H9 (cell line): ENCODE results near the gene BRMS1. TPM values are rescaled to one million over a fixed set of nuclear protein-coding genes. Genes with fewer than 3 reads are reported as not detected.

Source experiments
- DNase-seq: peaks from one replicate; pipeline ENCODE4 v3.0.0-alpha.2; 2017
- H2AFZ ChIP-seq: one replicate; pipeline ENCODE4 v1.6.1; 2013; ENCODE audit warnings: mild to moderate bottlenecking, low read length, control low read depth, moderate library complexity
- H2AK5ac ChIP-seq: 2 replicates; pipeline ENCODE4 v1.6.1; 2013; ENCODE audit warnings: low read length, control low read depth, mixed read lengths; ENCODE audit not compliant: insufficient read length
- H2BK120ac ChIP-seq: one replicate; pipeline ENCODE4 v1.6.1; 2013; ENCODE audit warnings: low read depth, mild to moderate bottlenecking, low read length, control low read depth, inconsistent platforms; ENCODE audit not compliant: poor library complexity, severe bottlenecking
- H2BK12ac ChIP-seq: 2 replicates; pipeline ENCODE4 v1.6.1; 2013; ENCODE audit warnings: low read length, control low read depth, mixed read lengths, low read depth; ENCODE audit not compliant: insufficient read length
- H2BK15ac ChIP-seq: 2 replicates; pipeline ENCODE4 v1.6.1; 2013; ENCODE audit warnings: low read depth, low read length, control low read depth
- H2BK20ac ChIP-seq: one replicate; pipeline ENCODE4 v1.6.1; 2013; ENCODE audit warnings: low read depth, mild to moderate bottlenecking, low read length, control low read depth, inconsistent platforms; ENCODE audit not compliant: poor library complexity, severe bottlenecking
- H2BK5ac ChIP-seq: 2 replicates; pipeline ENCODE4 v1.6.1; 2013; ENCODE audit warnings: low read length, control low read depth, mixed read lengths; ENCODE audit not compliant: insufficient read length
- H3K14ac ChIP-seq: 2 replicates; pipeline ENCODE4 v1.6.1; 2013; ENCODE audit warnings: low read length, control low read depth; ENCODE audit not compliant: insufficient read depth
- H3K18ac ChIP-seq: 2 replicates; pipeline ENCODE4 v1.6.1; 2013; ENCODE audit warnings: low read depth, mild to moderate bottlenecking, mixed read lengths, low read length, control low read depth; ENCODE audit not compliant: insufficient read length
- H3K23ac ChIP-seq: 2 replicates; pipeline ENCODE4 v1.6.1; 2013; ENCODE audit warnings: low read length, control low read depth, mixed read lengths, low read depth; ENCODE audit not compliant: insufficient read length
- H3K23me2 ChIP-seq: 2 replicates; pipeline ENCODE4 v1.6.1; 2013; ENCODE audit warnings: low read depth, mild to moderate bottlenecking, mixed read lengths, low read length, control low read depth; ENCODE audit not compliant: insufficient read length, poor library complexity, severe bottlenecking
- H3K27ac ChIP-seq: 2 replicates; pipeline ENCODE4 v1.5.1; 2013; ENCODE audit warnings: low read length, control low read depth, mixed read lengths, low read depth; ENCODE audit not compliant: insufficient read length
- H3K27me3 ChIP-seq: 2 replicates; pipeline ENCODE4 v1.6.1; 2013; ENCODE audit warnings: low read length, control low read depth, inconsistent platforms; ENCODE audit not compliant: insufficient read depth
- H3K4ac ChIP-seq: 2 replicates; pipeline ENCODE4 v1.6.1; 2013; ENCODE audit warnings: low read depth, mild to moderate bottlenecking, control low read depth, inconsistent platforms, low read length, moderate library complexity
- H3K4me1 ChIP-seq: 2 replicates; pipeline ENCODE4 v1.6.1; 2013; ENCODE audit warnings: low read length, control low read depth, inconsistent platforms; ENCODE audit not compliant: insufficient read depth
- H3K4me2 ChIP-seq: 2 replicates; pipeline ENCODE4 v1.6.1; 2013; ENCODE audit warnings: low read length, control low read depth, mixed read lengths; ENCODE audit not compliant: insufficient read length, insufficient read depth
- H3K56ac ChIP-seq: 2 replicates; pipeline ENCODE4 v1.6.1; 2013; ENCODE audit warnings: low read depth, mild to moderate bottlenecking, mixed read lengths, low read length, control low read depth; ENCODE audit not compliant: insufficient read length
- H3K79me1 ChIP-seq: 2 replicates; pipeline ENCODE4 v1.6.1; 2013; ENCODE audit warnings: low read depth, mild to moderate bottlenecking, moderate library complexity, low read length, control low read depth, inconsistent platforms; ENCODE audit not compliant: insufficient read depth, poor library complexity, severe bottlenecking
- H3K79me2 ChIP-seq: 2 replicates; pipeline ENCODE4 v1.6.1; 2013; ENCODE audit warnings: low read length, control low read depth, inconsistent platforms; ENCODE audit not compliant: insufficient read depth
- H3K9ac ChIP-seq: 2 replicates; pipeline ENCODE4 v1.6.1; 2013; ENCODE audit warnings: low read length, control low read depth, mixed read lengths; ENCODE audit not compliant: insufficient read length; ENCODE audit errors: extremely low read depth
- H3K9me3 ChIP-seq: one replicate; pipeline ENCODE4 v1.6.1; 2013; ENCODE audit warnings: low read depth, low read length, inconsistent platforms; ENCODE audit not compliant: control insufficient read depth
- H3T11ph ChIP-seq: one replicate; pipeline ENCODE4 v1.6.1; 2013; ENCODE audit warnings: mild to moderate bottlenecking, low read length, control low read depth, inconsistent platforms
- H4K20me1 ChIP-seq: one replicate; pipeline ENCODE4 v1.6.1; 2013; ENCODE audit not compliant: control insufficient read depth, insufficient read length, insufficient read depth
- H4K5ac ChIP-seq: 2 replicates; pipeline ENCODE4 v1.6.1; 2013; ENCODE audit warnings: low read depth, mild to moderate bottlenecking, mixed read lengths, low read length, control low read depth; ENCODE audit not compliant: insufficient read length
- H4K8ac ChIP-seq: replicated peaks from 2 replicates; pipeline ENCODE4 v1.6.1; 2013; ENCODE audit warnings: low read length, control low read depth, mixed read lengths, low read depth; ENCODE audit not compliant: insufficient read length
- H4K91ac ChIP-seq: 2 replicates; pipeline ENCODE4 v1.6.1; 2013; ENCODE audit warnings: low read depth, mild to moderate bottlenecking, moderate library complexity, mixed read lengths, low read length, control low read depth; ENCODE audit not compliant: insufficient read length
- H3K27ac Mint-ChIP-seq, 3 experiments: 2 replicates in 2 of 3; 3 replicates in 1 of 3; pipeline ENCODE4 v1.8.0; 2020 to 2021; ENCODE audit warnings: mixed read lengths in 3 of 3, mild to moderate bottlenecking in 1 of 3, moderate library complexity in 1 of 3
- H3K27me3 Mint-ChIP-seq: 2 replicates; pipeline ENCODE4 v1.8.0; 2021; ENCODE audit warnings: low read depth, mild to moderate bottlenecking, moderate library complexity, mixed read lengths
- H3K36me3 Mint-ChIP-seq, 3 experiments: 2 replicates in 2 of 3; 3 replicates in 1 of 3; pipeline ENCODE4 v1.8.0; 2020 to 2021; ENCODE audit warnings: low read depth in 3 of 3, mixed read lengths in 3 of 3; ENCODE audit not compliant: insufficient read depth in 1 of 3
- H3K4me1 Mint-ChIP-seq, 2 experiments: 2 replicates each; pipeline ENCODE4 v1.8.0; 2020; ENCODE audit warnings: mixed read lengths in 2 of 2
- H3K4me3 Mint-ChIP-seq, 2 experiments: 2 replicates in 1 of 2; 3 replicates in 1 of 2; pipeline ENCODE4 v1.8.0; 2020 to 2021; ENCODE audit warnings: mild to moderate bottlenecking in 2 of 2, mixed read lengths in 2 of 2, moderate library complexity in 1 of 2
- H3K9me3 Mint-ChIP-seq, 2 experiments: 2 replicates in 1 of 2; 3 replicates in 1 of 2; pipeline ENCODE4 v1.8.0; 2020; ENCODE audit warnings: mild to moderate bottlenecking in 2 of 2, mixed read lengths in 2 of 2, moderate library complexity in 1 of 2
- WGBS: extraction: QIAGEN DNeasy Blood & Tissue Kit; methylation state at CpG from one replicate; pipeline ENCODE4 v1.1.7; 2013; ENCODE audit warnings: missing lambda C conversion rate, low lambda C conversion rate, mixed read lengths; ENCODE audit not compliant: insufficient read length; ENCODE audit errors: extremely low coverage; 5-methylcytosine and 5-hydroxymethylcytosine counted together
- total RNA-seq: library from RNA; stranded (reverse); gene quantifications from 2 replicates; pipeline ENCODE4 v1.2.1, GENCODE V29; 2021
- TF ChIP-seq, protein P1 (sequence below): fragments of 200-600 bp; sonication (generic); conservative IDR thresholded peaks from 3 replicates; pipeline ENCODE4 v1.8.0; 2021; ENCODE audit warnings: antibody characterized with exemption, mild to moderate bottlenecking

The BRMS1 gene
- total RNA-seq, 1 experiment from 2014 or later = 50.1 TPM

DNA sequence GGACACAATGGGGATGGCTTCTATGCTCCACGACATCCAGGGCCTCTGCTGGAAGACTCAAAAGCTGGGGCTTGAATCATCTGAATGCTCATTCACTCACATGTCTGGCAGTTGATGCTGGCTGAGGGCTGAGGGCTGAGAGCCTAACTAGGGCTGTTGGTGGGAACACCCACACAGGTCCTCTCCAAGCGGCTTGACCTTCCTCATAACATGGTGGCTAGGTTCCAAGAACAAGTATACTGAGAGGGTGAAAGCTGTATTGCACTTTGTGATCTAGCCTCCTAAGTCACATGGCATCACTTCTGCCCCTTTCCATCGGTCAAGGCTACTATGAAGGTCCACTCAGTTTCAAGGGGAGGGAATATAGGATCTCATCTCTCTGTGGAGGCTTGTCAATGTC lies 45.7 kb downstream of the BRMS1 start:
- Histone ChIP-seq H3K18ac (no peak overlapping the region), H3K79me2 (no peaks in the 10 kb centered on the region), H3K4ac (no peak overlapping the region), H3K23ac (no peak overlapping the region), H2BK15ac (no peak overlapping the region), H3K9ac (no peak overlapping the region), H3T11ph (no peak overlapping the region), H4K5ac (no peak overlapping the region), H3K23me2 (no peaks in the 10 kb centered on the region), H2AFZ (no peak overlapping the region), H3K9me3 (no peaks in the 10 kb centered on the region), H4K8ac (no peak overlapping the region), H3K79me1 (no peaks in the 10 kb centered on the region), H3K27me3 (no peaks in the 10 kb centered on the region), H3K56ac (no peak overlapping the region), H2AK5ac (no peak overlapping the region), H2BK20ac (no peak overlapping the region), H3K27ac (no peak overlapping the region), H2BK5ac (no peak overlapping the region), H3K14ac (no peak overlapping the region), H4K91ac (no peak overlapping the region), H2BK120ac (no peak overlapping the region), H3K4me2 (no peak overlapping the region), H4K20me1 (no peaks in the 10 kb centered on the region), H2BK12ac (no peak overlapping the region), H3K4me1 (no peaks in the 10 kb centered on the region; the same call in 1 of the 2 replicates)
- no peaks in the 10 kb centered on the region for H3K9me3 Mint-ChIP-seq
- peaks cover 13 to 23% of the 10 kb centered on the region in 2 experiments for H3K4me1 Mint-ChIP-seq
- WGBS = no CpG with 5 or more reads among the region's 3 CpGs
- H3K36me3 Mint-ChIP-seq = no peaks in the 10 kb centered on the region
- H3K4me3 Mint-ChIP-seq = no peak overlapping the region
- peaks cover 5% of the 10 kb centered on the region for H3K27me3 Mint-ChIP-seq
- no peak for DNase-seq
- no peak overlapping the region for H3K27ac Mint-ChIP-seq
- TF ChIP-seq, protein P1, sequence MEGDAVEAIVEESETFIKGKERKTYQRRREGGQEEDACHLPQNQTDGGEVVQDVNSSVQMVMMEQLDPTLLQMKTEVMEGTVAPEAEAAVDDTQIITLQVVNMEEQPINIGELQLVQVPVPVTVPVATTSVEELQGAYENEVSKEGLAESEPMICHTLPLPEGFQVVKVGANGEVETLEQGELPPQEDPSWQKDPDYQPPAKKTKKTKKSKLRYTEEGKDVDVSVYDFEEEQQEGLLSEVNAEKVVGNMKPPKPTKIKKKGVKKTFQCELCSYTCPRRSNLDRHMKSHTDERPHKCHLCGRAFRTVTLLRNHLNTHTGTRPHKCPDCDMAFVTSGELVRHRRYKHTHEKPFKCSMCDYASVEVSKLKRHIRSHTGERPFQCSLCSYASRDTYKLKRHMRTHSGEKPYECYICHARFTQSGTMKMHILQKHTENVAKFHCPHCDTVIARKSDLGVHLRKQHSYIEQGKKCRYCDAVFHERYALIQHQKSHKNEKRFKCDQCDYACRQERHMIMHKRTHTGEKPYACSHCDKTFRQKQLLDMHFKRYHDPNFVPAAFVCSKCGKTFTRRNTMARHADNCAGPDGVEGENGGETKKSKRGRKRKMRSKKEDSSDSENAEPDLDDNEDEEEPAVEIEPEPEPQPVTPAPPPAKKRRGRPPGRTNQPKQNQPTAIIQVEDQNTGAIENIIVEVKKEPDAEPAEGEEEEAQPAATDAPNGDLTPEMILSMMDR = no peak
